Measurements from ENCODE around the gene BLID. TPM values are rescaled to one million over a fixed set of nuclear protein-coding genes. Genes with fewer than 3 reads are reported as not detected.

Gene BLID
- total RNA-seq, 1 experiment from 2014 or later, result not detected

- Histone ChIP-seq H2BK20ac (ENCODE audit: low read depth, low read length, poor library complexity, severe bottlenecking) (no peak overlapping the region), H2BK5ac (ENCODE audit: insufficient read length, low read length) (no peak overlapping the region), H2AFZ (ENCODE audit: low read length) (no peak overlapping the region), H3K18ac (ENCODE audit: insufficient read length, low read depth, low read length) (no peak overlapping the region), H3K56ac (ENCODE audit: insufficient read length, low read depth, low read length) (no peak overlapping the region), H3K23me2 (ENCODE audit: insufficient read length, low read depth, low read length, poor library complexity, severe bottlenecking) (peaks cover 9% of the 10 kb centered on the region), H4K8ac (replicated peaks; ENCODE audit: insufficient read length, low read depth, low read length) (no peak overlapping the region), H2AK5ac (ENCODE audit: insufficient read length, low read length) (no peak overlapping the region), H2BK15ac (ENCODE audit: low read depth, low read length) (no peak overlapping the region), H2BK12ac (ENCODE audit: insufficient read length, low read depth, low read length) (no peak overlapping the region), H4K20me1 (ENCODE audit: control insufficient read depth, insufficient read depth, insufficient read length) (no peaks in the 10 kb centered on the region), H3K4ac (ENCODE audit: low read depth, low read length) (no peak overlapping the region), H3K9ac (ENCODE audit: extremely low read depth, insufficient read length, low read length) (no peak overlapping the region), H3K14ac (ENCODE audit: insufficient read depth, low read length) (no peak overlapping the region), H3K27me3 (ENCODE audit: insufficient read depth, low read length) (no peaks in the 10 kb centered on the region; the same call in 1 of the 2 replicates), H3K27ac (ENCODE audit: insufficient read length, low read depth, low read length) (no peak overlapping the region), H3K4me2 (ENCODE audit: insufficient read depth, insufficient read length, low read length) (peak overlapping the region; percentile 39), H3K79me2 (ENCODE audit: insufficient read depth, low read length) (no peaks in the 10 kb centered on the region), H3T11ph (ENCODE audit: low read length) (no peak overlapping the region), H4K5ac (ENCODE audit: insufficient read length, low read depth, low read length) (no peak overlapping the region), H3K23ac (ENCODE audit: insufficient read length, low read depth, low read length) (no peak overlapping the region), H3K4me1 (ENCODE audit: insufficient read depth, low read length) (peaks cover 2% of the 10 kb centered on the region; the same call in 1 of the 2 replicates), H4K91ac (ENCODE audit: insufficient read length, low read depth, low read length) (no peak overlapping the region), H3K79me1 (ENCODE audit: insufficient read depth, low read depth, low read length, poor library complexity, severe bottlenecking) (no peaks in the 10 kb centered on the region), H2BK120ac (ENCODE audit: low read depth, low read length, poor library complexity, severe bottlenecking) (no peak overlapping the region), H3K9me3 (ENCODE audit: control insufficient read depth, low read depth, low read length) (no peaks in the 10 kb centered on the region)
- Mint-ChIP-seq H3K27ac (no peak overlapping the region), H3K4me3 (peak overlapping the region in 1 of 2 experiments; percentile 72; a peak in 4 of 5 replicates), H3K36me3 (ENCODE audit: insufficient read depth in 1 of 3, low read depth in 3 of 3) (no peaks in the 10 kb centered on the region), H3K9me3 (no peaks in the 10 kb centered on the region), H3K27me3 (ENCODE audit: low read depth) (peaks cover 23% of the 10 kb centered on the region), H3K4me1 (peaks cover 38 to 45% of the 10 kb centered on the region in 2 experiments)
- WGBS (ENCODE audit: extremely low coverage, insufficient read length, low lambda C conversion rate), result no CpG with 5 or more reads among the region's 11 CpGs
- no peak for TF ChIP-seq CTCF (conservative IDR thresholded peaks at IDR 0.05)
- peak; percentile 43 for DNase-seq
Measured at GRCh38 chr11:122100756-122101080, 15.3 kb downstream of the BLID start.
